Liver (tissue), 9 donors: Measurements from ENCODE around the gene ATP10A. TPM values are rescaled to one million over a fixed set of nuclear protein-coding genes. Genes with fewer than 3 reads are reported as not detected.

Source experiments
- DNase-seq: peaks from one replicate; pipeline ENCODE4 v3.0.0-alpha.2; 2017; ENCODE audit warnings: low spot score
- H3K27ac ChIP-seq, 2 donors: one replicate each; pipeline ENCODE4 v1.7.0; 2013; ENCODE audit warnings: inconsistent platforms in 2 of 2, low read length in 2 of 2, control low read depth in 1 of 2, low read depth in 1 of 2, mild to moderate bottlenecking in 1 of 2
- H3K27me3 ChIP-seq, 4 donors: one replicate each; pipeline versions ENCODE4 v1.6.1 to v1.7.0; 2013; ENCODE audit warnings: low read length in 3 of 4, inconsistent platforms in 1 of 4, mild to moderate bottlenecking in 1 of 4, moderate library complexity in 1 of 4; ENCODE audit not compliant: control insufficient read depth in 4 of 4, insufficient read depth in 4 of 4
- H3K36me3 ChIP-seq, 4 donors: one replicate each; pipeline versions ENCODE4 v1.6.1 to v1.7.0; 2013; ENCODE audit warnings: low read length in 3 of 4, mild to moderate bottlenecking in 3 of 4, low read depth in 1 of 4, moderate library complexity in 1 of 4; ENCODE audit not compliant: control insufficient read depth in 4 of 4, insufficient read depth in 3 of 4
- H3K4me1 ChIP-seq, 4 donors: one replicate each; pipeline versions ENCODE4 v1.6.1 to v1.7.0; 2013; ENCODE audit warnings: low read length in 3 of 4, mild to moderate bottlenecking in 3 of 4, moderate library complexity in 1 of 4; ENCODE audit not compliant: control insufficient read depth in 4 of 4, insufficient read depth in 4 of 4
- H3K4me3 ChIP-seq, 3 donors: one replicate each; pipeline versions ENCODE4 v1.6.1 to v1.7.0; 2013; ENCODE audit warnings: low read length in 3 of 3, control low read depth in 1 of 3, low read depth in 1 of 3, mild to moderate bottlenecking in 1 of 3
- H3K9ac ChIP-seq, 2 donors: one replicate each; pipeline ENCODE4 v1.7.0; 2013; ENCODE audit warnings: low read length in 2 of 2, mild to moderate bottlenecking in 2 of 2, moderate library complexity in 2 of 2, control low read depth in 1 of 2, low read depth in 1 of 2
- H3K9me3 ChIP-seq, 4 donors: one replicate each; pipeline versions ENCODE4 v1.6.1 to v1.7.0; 2013; ENCODE audit warnings: low read length in 3 of 4; ENCODE audit not compliant: control insufficient read depth in 4 of 4
- FOXA1 ChIP-seq: IDR thresholded peaks from 2 replicates; pipeline ENCODE4 v1.6.1; 2016; ENCODE audit warnings: antibody characterized with exemption
- HNF4G ChIP-seq: IDR thresholded peaks from 2 replicates; pipeline ENCODE4 v1.6.1; 2016; ENCODE audit warnings: antibody characterized with exemption
- RAD21 ChIP-seq, 2 donors: IDR thresholded peaks; 2 replicates each; pipeline ENCODE4 v1.6.1; 2016; ENCODE audit warnings: antibody characterized with exemption in 2 of 2, mild to moderate bottlenecking in 2 of 2
- RXRA ChIP-seq, 2 donors: IDR thresholded peaks; 2 replicates each; pipeline ENCODE4 v1.6.1; 2017 to 2018; ENCODE audit warnings: antibody characterized with exemption in 2 of 2, mild to moderate bottlenecking in 1 of 2
- WGBS: extraction: QIAGEN DNeasy Blood & Tissue Kit; methylation state at CpG from one replicate; pipeline ENCODE4 v1.1.7; 2013; 5-methylcytosine and 5-hydroxymethylcytosine counted together
- polyA plus RNA-seq, 2 donors: library from polyadenylated mRNA; stranded (reverse) in 1 of 2; unstranded in 1 of 2; fragments of 200-250 nt in 1 of 2; fragments of >200 nt in 1 of 2; fragmentation: Nextera tagmentation in 1 of 2; extraction: Ambion mirVana in 1 of 2; gene quantifications; one replicate each; pipeline versions ENCODE4 v1.2.1 to v1.2.3, GENCODE V29; 2013 to 2015
- total RNA-seq, 2 donors: library from RNA; depleted of rRNA; stranded (reverse); fragments of >200 nt; gene quantifications; one replicate each; pipeline ENCODE4 v1.2.3, GENCODE V29; 2014
- TF ChIP-seq, protein P1 (sequence below): fragments of 150-350 bp; IDR thresholded peaks from 2 replicates; pipeline ENCODE4 v1.5.1; 2017; ENCODE audit warnings: improper control_type of control experiment, low read depth, low read length; ENCODE audit not compliant: missing input control
- TF ChIP-seq, protein P2 (sequence below): IDR thresholded peaks from 2 replicates; pipeline ENCODE4 v1.6.1; 2016; ENCODE audit warnings: antibody characterized with exemption, mild to moderate bottlenecking
- donor health status: healthy.
- donor health status: healthy.
- donor health status: healthy.
- donor health status: healthy.
- donor health status: healthy.

Gene ATP10A
- total and polyA plus RNA-seq, 4 donors, result 0.22 to 1.8 (median 0.39) TPM

DNA sequence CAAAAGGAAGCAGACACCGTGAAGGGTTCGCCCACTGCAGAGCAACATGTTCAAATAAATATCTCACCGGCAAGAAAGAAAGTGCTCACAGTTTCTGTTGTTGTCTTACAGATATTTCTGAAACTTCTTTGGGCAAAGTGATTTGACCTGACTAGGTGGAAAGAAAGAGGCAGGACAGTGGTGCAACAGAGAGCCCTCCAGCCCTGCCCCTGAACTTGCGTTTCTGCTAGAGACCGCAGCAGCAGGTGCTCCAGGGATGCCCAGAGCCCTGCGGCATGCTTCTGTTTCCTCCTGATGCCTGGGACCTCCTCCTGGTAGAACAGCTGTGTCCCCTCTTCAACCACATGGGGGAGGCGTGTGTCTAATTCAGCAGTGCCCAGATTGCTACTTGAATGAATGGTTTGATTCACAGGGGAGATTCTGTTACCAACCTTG, 123.4 kb downstream of the ATP10A start:
- Histone ChIP-seq H3K9ac (no peak overlapping the region), H3K4me3 (no peak overlapping the region), H3K4me1 (peaks cover 0 to 2% (median 0%) of the 10 kb centered on the region in 4 donors), H3K9me3 (no peaks in the 10 kb centered on the region), H3K27me3 (peaks cover 0 to 5% (median 0%) of the 10 kb centered on the region in 4 donors), H3K36me3 (no peaks in the 10 kb centered on the region), H3K27ac (no peak overlapping the region)
- no peak for TF ChIP-seq HNF4G
- peak; percentile 32 to 44 for TF ChIP-seq RAD21 (IDR thresholded peaks at IDR 0.05)
- TF ChIP-seq, protein P1, sequence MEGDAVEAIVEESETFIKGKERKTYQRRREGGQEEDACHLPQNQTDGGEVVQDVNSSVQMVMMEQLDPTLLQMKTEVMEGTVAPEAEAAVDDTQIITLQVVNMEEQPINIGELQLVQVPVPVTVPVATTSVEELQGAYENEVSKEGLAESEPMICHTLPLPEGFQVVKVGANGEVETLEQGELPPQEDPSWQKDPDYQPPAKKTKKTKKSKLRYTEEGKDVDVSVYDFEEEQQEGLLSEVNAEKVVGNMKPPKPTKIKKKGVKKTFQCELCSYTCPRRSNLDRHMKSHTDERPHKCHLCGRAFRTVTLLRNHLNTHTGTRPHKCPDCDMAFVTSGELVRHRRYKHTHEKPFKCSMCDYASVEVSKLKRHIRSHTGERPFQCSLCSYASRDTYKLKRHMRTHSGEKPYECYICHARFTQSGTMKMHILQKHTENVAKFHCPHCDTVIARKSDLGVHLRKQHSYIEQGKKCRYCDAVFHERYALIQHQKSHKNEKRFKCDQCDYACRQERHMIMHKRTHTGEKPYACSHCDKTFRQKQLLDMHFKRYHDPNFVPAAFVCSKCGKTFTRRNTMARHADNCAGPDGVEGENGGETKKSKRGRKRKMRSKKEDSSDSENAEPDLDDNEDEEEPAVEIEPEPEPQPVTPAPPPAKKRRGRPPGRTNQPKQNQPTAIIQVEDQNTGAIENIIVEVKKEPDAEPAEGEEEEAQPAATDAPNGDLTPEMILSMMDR, result peak; percentile 13
- TF ChIP-seq, protein P2, sequence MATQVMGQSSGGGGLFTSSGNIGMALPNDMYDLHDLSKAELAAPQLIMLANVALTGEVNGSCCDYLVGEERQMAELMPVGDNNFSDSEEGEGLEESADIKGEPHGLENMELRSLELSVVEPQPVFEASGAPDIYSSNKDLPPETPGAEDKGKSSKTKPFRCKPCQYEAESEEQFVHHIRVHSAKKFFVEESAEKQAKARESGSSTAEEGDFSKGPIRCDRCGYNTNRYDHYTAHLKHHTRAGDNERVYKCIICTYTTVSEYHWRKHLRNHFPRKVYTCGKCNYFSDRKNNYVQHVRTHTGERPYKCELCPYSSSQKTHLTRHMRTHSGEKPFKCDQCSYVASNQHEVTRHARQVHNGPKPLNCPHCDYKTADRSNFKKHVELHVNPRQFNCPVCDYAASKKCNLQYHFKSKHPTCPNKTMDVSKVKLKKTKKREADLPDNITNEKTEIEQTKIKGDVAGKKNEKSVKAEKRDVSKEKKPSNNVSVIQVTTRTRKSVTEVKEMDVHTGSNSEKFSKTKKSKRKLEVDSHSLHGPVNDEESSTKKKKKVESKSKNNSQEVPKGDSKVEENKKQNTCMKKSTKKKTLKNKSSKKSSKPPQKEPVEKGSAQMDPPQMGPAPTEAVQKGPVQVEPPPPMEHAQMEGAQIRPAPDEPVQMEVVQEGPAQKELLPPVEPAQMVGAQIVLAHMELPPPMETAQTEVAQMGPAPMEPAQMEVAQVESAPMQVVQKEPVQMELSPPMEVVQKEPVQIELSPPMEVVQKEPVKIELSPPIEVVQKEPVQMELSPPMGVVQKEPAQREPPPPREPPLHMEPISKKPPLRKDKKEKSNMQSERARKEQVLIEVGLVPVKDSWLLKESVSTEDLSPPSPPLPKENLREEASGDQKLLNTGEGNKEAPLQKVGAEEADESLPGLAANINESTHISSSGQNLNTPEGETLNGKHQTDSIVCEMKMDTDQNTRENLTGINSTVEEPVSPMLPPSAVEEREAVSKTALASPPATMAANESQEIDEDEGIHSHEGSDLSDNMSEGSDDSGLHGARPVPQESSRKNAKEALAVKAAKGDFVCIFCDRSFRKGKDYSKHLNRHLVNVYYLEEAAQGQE, result no peak
- no peak for DNase-seq
- 60% methylated on average over 7 of the region's 7 CpGs for WGBS

DNA sequence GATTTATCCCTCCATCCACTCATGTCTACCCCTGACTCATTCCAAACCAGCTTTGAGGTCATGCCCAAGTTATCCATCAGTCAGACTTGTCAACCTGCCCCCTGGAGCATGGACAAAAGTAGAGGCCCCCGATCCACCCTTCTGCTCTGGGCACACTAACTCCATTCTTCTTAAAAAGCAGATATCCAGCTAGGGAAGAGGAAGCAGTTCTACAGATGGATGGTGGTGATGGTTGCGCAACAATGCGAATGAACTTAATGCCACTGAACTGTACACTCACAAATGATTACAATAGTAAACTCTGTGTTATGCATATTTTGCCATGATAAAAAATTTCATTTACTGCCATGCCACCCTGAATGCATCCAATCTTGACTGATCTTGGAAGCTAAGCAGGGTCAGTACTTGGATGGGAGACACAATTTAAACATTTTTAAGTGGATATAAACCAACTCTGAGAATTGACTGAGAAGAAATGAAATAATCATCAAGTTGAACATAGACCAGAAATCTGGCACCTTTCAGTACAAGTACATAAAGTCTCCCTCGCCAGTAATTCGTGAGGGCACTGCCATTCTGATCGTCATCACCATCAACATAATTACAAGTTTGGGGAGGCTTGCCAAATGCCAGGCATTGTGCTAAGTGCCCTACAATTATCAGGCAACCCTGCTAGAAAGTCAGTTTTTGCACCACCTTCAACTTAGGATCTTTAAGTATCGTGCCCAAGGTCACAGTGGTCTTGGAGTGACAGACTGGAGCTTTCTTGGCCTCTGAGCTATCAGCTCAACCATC, 124.8 kb downstream of the ATP10A start:
- Histone ChIP-seq H3K27ac (no peak overlapping the region), H3K9ac (no peak overlapping the region), H3K36me3 (no peaks in the 10 kb centered on the region), H3K9me3 (no peaks in the 10 kb centered on the region), H3K27me3 (no peaks in the 10 kb centered on the region), H3K4me3 (no peak overlapping the region), H3K4me1 (peaks cover 0 to 2% (median 0%) of the 10 kb centered on the region in 4 donors)
- TF ChIP-seq, protein P2, result no peak
- no peak for TF ChIP-seq FOXA1
- TF ChIP-seq RXRA (IDR thresholded peaks at IDR 0.05), result peak; percentile 67 to 73
- 71% methylated on average over 7 of the region's 7 CpGs for WGBS
- DNase-seq, result no peak
